GM10266 (cell line): Measurements from ENCODE around the gene NCOA4.

ENCODE experiments used
- DNase-seq: peaks from one replicate; pipeline ENCODE4 v3.0.0; 2012; ENCODE audit errors: extremely low spot score
- TF ChIP-seq, protein P1 (sequence below): IDR thresholded peaks from 2 replicates; pipeline ENCODE4 v1.5.1; 2012; ENCODE audit warnings: mild to moderate bottlenecking, low read depth; ENCODE audit not compliant: control insufficient read depth, insufficient read depth; ENCODE audit errors: missing control alignments

The NCOA4 gene

DNA sequence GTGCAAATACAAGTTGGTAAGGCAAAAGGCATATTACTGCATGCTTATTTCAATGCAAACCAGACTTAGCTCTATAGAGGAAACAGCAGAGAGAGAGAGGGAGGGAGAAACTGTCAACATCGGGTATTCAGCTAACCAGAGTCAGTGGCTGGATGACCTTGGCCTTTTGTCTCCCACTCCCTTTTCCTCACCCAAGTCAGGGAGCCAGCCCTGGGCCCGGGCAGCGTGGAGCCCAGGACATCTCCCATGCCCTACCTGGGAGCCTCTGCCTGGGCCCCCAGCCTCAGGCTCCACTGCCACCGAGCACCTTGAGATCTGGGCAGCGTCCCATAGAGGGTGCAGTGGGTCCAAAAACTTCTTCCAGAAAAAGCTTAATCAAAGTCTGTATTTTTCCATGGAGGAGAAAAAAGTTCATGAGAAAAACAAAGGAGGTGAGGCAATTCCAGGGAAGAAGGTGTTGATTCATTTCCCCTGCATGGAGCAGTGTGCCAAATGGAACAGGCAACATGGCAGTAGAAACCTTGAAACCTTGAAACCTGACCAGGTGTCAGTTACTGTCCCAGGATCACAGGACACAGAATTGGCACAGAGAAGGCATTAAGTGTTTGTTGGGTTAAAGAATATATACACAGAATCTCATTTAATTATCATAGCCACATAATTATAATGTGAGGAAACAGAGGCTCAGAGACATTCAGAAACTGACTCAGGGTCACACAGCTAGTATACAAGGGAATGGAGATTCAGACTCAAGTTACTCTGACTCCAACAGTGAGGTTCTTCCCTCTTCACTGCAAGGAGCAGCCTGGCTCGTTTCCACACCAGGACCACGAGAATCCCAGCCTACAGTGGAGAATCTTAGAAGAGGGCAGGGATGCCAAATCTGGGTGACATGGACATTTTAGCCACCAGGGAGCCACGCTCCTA lies 5.8 kb upstream of the NCOA4 start:
- DNase-seq = no peak
- TF ChIP-seq, protein P1, sequence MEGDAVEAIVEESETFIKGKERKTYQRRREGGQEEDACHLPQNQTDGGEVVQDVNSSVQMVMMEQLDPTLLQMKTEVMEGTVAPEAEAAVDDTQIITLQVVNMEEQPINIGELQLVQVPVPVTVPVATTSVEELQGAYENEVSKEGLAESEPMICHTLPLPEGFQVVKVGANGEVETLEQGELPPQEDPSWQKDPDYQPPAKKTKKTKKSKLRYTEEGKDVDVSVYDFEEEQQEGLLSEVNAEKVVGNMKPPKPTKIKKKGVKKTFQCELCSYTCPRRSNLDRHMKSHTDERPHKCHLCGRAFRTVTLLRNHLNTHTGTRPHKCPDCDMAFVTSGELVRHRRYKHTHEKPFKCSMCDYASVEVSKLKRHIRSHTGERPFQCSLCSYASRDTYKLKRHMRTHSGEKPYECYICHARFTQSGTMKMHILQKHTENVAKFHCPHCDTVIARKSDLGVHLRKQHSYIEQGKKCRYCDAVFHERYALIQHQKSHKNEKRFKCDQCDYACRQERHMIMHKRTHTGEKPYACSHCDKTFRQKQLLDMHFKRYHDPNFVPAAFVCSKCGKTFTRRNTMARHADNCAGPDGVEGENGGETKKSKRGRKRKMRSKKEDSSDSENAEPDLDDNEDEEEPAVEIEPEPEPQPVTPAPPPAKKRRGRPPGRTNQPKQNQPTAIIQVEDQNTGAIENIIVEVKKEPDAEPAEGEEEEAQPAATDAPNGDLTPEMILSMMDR = no peak

DNA sequence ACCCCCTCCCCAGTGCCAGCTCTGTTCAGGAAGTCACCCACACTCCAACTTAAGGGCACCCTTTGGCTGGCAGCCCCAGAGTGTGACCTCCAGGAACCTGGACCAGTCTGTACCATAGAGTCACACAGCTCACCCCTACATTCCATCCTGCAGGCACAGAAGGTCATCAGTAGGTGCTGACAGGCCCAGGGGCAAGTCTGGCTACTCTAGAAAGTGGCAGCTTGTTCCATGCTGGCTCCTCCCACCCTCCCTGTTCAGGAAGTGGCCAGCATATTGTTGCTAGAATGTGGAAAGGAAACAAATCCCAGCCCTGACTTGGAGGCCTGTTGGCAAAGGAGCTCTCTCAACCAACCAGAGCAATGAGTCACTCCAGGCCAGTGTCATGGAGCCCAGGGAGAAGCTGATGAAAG lies 3.2 kb upstream of the NCOA4 start:
- TF ChIP-seq, protein P1 = no peak
- no peak for DNase-seq

- TF ChIP-seq, protein P1 = no peak
- no peak for DNase-seq
Measured at GRCh38 chr10:46031648-46032532, 1.5 kb upstream of the NCOA4 start.

- no peak for DNase-seq
- TF ChIP-seq, protein P1 = no peak
Measured at GRCh38 chr10:46029461-46030030, 877 bp downstream of the NCOA4 start.

GRCh38 chr10:46028584-46029460 lies 1.6 kb downstream of the NCOA4 start:
- DNase-seq = peak; percentile 62
- TF ChIP-seq, protein P1 = peak; percentile 69

DNA sequence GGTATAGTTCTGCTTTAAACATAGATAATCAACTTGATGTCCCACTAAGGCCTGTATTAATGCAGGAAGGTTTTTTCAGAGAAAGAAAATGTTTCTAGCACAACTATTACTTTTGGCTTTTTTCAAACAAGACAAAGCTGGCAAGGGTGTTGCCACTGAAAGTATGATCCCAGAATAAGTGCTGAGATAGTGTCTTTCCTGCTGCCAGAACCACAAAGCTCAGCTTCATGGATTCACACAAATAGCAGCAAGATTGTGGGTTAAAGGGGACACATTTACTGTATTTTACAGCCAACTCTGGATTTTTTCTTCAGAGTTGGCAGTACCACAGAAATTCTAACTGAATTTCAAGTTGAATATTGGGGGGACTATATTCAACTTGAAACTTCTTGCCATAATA lies 4.3 kb downstream of the NCOA4 start:
- no peak for DNase-seq

More for the DNA sequence above, 4.3 kb downstream of the NCOA4 start:
- TF ChIP-seq, protein P1 = no peak
